Esophagus muscularis mucosa (tissue), 3 donors: Measurements from ENCODE around the gene ABCD4.

Experiments used
- CTCF ChIP-seq, 3 experiments: fragments of 200-600 bp in 2 of 3; fragments of 450-650 bp in 1 of 3; sonication (generic) in 2 of 3; IDR thresholded peaks; one replicate each; pipeline ENCODE4 v1.5.1; 2017 to 2019; ENCODE audit warnings: antibody characterized with exemption in 3 of 3, mild to moderate bottlenecking in 2 of 3, moderate library complexity in 1 of 3
- EP300 ChIP-seq: sonication (generic); formaldehyde crosslinking; IDR thresholded peaks from one replicate; pipeline ENCODE4 v1.6.1; 2017; ENCODE audit warnings: antibody characterized with exemption

DNA sequence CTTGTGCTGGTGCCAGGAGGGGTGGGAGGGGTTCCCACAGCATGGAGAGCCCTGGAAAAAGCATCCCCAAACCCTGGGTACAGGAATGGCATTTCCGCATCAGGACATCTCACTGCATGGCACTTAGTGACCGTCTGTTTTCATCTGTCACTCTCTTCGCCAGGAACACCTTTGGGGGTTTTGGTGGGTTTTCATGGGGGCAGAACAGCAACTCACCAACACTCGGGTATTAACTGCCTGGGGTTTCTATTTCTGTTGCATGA lies 60.0 kb downstream of the ABCD4 start:
- TF ChIP-seq CTCF (IDR thresholded peaks at IDR 0.05): no peak
- TF ChIP-seq EP300: no peak
